Left renal pelvis (tissue), 4 donors: ENCODE measurements around the gene ITGA11. TPM values are rescaled to one million over a fixed set of nuclear protein-coding genes. Genes with fewer than 3 reads are reported as not detected.

ENCODE experiments used
- DNase-seq, 4 donors: peaks; one replicate each; pipeline ENCODE4 v3.0.0-alpha.2; 2013; ENCODE audit warnings: low read depth in 4 of 4, low spot score in 3 of 4
- polyA plus RNA-seq, 4 donors: library from polyadenylated mRNA; unstranded; fragments of 120-200 nt; gene quantifications; one replicate each; pipeline ENCODE4 v1.2.1, GENCODE V29; 2013; ENCODE audit not compliant: insufficient read length in 4 of 4

ITGA11 gene
- polyA plus RNA-seq, 4 donors = 3.4 to 23.2 (median 4.4) TPM

- DNase-seq = no peak
Measured at GRCh38 chr15:68447976-68448755, 16.2 kb upstream of the ITGA11 start.

GRCh38 chr15:68447209-68447608 lies 15.2 kb upstream of the ITGA11 start:
- DNase-seq = no peak

DNA sequence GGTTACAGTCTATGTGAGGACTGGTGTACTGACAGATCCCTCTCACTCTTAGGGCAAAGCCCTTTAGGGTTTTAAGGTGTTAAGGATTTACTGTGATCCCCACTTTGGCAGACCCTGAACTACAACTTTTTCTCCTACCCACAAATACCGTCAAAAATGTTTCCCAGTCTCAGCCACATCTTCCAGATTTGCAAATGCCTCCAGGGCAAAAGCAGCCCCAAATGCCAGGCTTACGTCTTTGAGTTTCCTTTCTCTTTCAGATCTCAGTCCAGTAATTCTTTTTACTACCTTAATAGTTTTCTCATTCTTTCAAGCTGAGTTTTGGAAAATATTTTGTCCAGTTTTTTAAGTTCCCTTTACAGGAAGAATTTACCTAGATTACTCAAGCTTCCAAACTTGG lies 13.4 kb upstream of the ITGA11 start:
- DNase-seq = no peak

GRCh38 chr15:68444336-68444735 lies 12.4 kb upstream of the ITGA11 start:
- DNase-seq = no peak

- DNase-seq = no peak
Measured at GRCh38 chr15:68442903-68443302, 10.9 kb upstream of the ITGA11 start.

GRCh38 chr15:68442041-68442440 lies 10.1 kb upstream of the ITGA11 start:
- DNase-seq = no peak

- DNase-seq = no peak
Measured at GRCh38 chr15:68441045-68441743, 9.2 kb upstream of the ITGA11 start.

DNA sequence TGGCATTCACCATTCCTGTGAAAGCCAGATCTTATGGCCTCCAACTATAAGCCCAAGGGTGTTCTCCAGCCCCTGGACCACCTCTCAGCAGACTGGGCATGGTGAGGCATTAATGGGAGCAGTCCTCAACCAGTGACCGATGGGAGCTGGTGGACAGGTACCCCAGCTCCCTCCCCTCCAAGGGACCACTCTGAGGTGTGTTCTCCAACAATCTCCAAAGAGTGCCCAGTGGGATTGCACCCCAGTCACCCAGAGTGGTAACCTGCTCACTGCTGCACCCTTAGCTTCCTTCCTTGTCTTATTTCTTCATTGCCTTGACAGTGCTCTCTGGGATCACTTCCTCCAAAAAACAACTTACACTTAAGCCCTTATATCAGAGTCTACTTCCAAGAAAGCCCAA lies 8.2 kb upstream of the ITGA11 start:
- DNase-seq = no peak

GRCh38 chr15:68439506-68439905 lies 7.5 kb upstream of the ITGA11 start:
- DNase-seq = no peak

DNA sequence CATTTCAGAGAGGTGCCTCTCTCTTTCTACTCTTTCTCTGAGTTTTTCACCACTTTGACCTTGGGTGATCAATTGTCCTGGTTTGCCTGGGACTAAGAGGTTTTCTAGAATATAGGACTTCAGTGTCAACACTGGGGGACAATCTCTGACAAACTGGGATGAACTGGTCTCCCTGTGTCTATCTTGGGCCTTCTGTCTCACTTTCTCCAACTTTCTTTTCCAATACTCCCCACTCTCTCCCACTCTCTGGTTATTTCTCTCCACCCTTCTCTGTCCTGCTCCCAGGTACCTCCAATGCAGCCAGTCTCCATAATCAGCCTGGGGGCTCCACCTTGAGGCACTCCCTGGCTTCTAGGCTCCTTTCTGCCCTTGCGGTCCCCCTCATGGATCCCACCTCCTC lies 4.7 kb upstream of the ITGA11 start:
- DNase-seq = no peak

DNA sequence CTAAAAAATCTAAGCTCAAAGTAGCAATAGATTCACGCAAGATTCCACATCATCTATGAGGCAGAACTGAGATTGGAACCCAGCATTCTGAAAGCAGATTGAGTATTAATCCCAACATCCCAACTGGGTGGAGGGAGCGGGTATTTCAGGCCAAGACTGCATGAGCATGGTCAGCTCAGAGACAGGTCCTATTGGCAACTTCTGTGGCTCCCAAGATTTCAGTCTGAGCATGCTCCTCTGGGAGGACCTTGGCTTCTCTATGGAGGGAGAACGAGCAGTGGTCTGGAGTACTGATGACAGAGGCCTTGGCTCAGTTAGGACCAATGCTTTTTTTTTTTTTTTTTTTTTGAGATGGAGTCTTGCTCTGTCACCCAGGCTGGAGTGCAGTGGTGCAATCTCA lies 4.0 kb upstream of the ITGA11 start:
- no peak for DNase-seq

DNA sequence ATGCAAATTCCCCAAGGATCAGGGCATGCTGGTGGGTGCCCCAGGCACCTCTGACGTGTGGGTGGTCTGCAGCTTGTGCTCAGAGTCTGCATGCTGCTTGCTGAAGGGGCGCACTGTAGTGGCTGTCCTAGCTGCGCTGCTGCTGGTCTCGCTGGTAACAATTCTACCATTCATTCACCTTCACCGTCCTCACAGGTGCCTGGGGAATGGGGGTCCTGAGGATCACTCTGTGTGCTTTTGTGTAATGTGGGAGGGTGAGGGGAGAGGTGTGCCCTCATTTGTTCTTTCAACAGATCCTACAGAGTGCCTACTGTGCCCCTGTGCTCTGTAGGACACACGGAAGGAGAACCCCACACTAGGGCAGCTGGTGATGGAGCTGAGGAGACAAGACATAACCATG lies 2.1 kb upstream of the ITGA11 start:
- DNase-seq = no peak

DNA sequence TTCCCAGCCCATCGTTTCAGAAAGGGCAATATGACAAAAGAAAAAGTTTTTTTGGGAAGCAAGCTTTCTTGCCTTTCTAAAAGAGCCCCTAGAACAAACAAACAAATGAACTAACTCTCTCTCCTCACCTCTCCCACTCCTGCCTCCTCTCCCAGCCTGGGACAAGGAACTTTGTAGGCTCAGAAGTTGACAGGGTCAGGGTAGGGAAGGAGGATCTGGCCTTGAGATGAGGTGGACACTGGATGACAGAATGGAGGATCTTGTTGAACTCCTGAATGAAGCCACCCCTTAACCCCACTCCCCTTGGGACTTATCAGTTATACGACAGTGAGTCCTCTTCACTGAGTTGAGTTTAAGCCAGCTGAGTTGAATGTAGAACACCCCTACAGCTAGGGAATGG lies 1.6 kb upstream of the ITGA11 start:
- DNase-seq = no peak

DNA sequence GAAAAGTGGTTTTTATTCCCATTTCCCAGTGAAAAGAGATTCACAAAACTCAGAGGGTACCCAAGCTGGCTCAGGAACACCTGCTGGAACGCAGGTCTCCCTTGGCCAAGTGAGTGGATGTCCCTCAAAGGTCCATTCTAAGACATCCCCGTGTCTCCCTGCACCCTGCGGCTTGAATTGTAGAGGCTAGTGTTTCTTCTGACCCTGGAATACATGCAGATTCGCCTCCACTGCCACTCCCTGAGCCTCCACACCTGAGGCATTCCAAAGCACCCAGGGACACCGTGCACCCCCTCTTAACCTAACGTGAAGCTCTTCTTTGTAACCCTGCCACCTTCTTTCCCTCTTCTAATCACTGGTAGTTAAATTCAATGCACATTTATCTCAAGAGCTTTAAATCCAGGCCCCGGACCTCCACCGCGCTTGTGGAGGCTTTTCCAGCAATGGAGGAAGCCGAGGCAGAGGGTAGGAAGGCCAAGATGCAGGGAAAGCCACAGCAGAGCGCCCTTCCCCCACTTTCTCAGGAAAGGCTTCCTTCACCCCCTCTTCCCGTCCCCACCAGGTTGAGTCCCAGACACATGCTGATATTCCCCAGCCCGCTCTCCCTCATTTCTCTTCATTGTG lies 590 bp upstream of the ITGA11 start:
- no peak for DNase-seq

DNA sequence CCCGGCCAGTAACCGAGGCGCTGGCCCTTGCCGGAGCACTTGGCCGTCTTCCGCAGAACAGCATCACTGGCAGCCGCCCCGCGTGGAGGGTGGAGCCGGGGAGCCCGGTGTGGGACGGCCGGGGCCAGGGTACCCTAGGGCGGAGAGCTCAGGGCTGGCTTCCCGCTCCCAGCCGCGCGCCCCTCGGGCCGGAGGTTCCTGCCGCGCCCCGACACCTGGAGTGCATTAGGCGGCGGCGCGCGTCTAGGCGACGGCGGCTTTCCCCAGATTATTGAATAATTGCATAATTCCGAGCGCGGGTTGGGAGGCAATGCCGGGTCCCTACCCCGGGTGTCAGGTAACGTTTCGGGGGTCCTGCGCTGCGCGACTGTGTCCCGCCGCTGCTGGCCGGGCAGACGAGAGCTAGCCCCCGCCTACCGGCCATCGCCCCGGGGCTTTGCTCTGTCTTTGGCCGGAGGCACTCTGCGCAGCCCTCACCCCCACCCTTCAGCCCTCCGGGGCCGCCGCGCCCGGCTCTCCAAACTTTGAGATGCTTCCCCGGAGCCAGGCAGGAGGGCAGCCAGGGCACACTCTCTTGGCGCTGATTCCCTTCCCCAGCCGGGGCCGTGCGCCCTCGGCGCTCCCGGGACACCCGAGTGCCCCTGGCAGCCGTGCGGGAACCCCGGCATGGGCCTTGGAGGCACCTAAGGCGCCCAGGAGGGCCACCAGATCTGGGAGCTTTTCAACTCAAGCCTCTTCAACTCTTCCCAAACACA lies 749 bp downstream of the ITGA11 start:
- DNase-seq = no peak

DNA sequence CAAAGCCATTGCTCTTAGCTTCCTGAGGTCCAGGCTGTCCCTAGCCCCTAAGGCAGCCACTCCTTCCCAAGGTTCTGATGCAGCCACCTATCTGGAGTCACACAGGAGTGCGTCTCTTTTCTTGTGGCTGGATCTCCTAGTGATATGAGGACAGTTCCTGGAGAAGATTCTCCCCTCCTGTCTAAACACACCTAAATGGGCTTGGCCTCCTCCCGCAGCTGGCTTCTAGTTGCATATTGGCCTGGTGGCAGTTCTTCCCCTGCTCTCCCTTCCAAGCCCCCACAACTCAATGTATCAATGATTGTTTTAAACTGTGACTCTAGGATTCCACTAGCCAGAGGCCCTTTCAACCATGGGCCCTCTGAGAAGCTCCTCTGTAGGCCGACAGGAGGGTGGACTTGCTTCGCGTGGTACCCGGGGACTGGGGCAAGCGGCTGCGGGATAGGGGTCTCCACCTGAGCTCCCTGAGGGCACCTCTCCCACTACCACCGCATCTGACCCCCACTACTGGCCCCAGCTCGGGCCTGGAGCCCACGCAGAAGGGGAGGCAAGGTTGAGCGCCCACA lies 1.4 kb downstream of the ITGA11 start:
- no peak for DNase-seq

DNA sequence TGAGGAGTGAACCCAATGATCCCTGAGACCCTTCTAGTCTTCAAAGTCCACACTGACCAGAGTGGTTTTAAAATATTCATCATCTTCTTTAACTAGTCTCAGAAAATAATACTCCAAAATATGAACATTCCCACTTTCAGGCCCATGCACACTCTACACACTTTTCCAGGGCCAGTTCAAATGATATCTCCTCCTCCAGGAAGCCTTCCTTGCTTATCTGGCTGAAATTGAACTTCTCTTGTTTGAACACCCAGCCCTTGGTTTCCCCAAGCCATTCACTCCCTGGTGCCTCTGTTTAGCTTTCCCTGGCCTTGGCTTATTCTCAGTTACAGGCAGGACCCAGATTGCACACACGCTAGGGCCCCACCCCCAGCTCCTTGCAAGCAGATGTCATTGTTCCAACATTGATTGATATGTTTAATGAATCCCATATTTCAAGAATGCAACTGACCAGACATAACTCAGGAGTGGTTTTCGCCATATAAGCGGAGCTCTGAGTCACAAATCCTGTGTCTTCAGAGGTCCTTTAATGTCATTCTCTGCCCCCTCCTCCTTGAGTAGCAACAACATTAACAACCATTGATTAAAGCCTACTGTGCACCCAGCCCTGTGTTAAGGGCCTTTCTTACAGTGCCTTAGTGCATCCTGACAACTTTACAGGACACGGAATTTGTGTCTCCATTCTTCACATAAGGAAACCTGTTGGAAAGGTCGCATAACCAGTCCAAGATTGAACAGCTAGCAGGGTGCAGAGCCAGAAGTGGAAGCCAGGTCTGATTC lies 2.1 kb downstream of the ITGA11 start:
- no peak for DNase-seq

DNA sequence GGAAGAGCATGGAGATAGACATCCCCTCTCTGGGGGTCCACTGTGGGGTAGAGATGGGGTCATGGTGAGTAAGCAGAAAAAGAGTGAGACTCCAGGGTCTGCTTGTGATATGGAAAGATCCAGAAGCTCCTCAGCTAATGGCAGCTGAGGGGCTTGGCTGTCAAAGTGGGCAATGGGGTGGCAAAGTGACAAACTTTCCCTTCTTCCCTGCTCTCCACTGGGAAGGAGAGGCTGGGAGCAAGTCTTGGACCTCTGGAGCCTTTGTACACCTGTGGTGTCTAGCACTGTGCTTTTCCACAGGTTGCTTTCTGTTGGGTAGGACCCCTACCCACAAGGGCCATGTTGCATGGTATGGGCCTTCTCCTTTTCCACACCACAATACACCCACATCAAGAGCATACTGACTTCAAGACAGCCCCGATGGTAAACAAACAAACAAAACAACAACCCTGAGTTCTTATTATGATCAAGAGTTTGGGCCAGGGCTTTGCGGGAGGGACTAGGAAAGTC lies 3.5 kb downstream of the ITGA11 start:
- DNase-seq = no peak

GRCh38 chr15:68427963-68428362 lies 4.0 kb downstream of the ITGA11 start:
- no peak for DNase-seq

DNA sequence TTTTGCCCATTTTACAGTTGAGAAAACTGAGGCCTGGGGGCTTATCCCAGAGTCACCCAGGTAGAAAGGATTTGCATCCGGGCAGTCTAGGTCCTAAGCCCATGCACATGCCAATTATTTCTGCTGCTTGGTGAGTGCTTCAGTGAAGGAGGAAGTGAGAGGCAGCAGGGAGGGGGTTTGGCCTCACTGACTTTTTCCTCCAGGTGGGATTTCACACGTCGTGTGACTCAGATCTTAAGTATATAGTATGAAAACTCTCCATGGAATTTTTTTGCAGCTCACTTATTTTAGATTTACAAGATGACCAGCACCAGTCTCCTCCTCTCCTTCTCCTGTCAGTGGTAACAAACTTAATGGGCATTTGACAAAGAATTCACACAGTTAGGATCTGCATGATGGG lies 4.6 kb downstream of the ITGA11 start:
- no peak for DNase-seq
